SK-N-SH treated with all-trans-retinoic acid at 6 μM for 48 hours (cell line): Measurements from ENCODE around the gene EN1.

Source experiments
- ARNTL ChIP-seq: fragments of 450-650 bp; formaldehyde crosslinking; IDR thresholded peaks from 2 replicates; pipeline ENCODE4 v1.5.0; 2020; ENCODE audit warnings: low read depth, mild to moderate bottlenecking, moderate library complexity, borderline replicate concordance
- CREB5 ChIP-seq: fragments of 250-450 bp; sonication (Bioruptor Pico); IDR thresholded peaks from 2 replicates; pipeline ENCODE4 v1.5.1; 2020; ENCODE audit warnings: low read depth, mild to moderate bottlenecking, moderate library complexity
- CSDC2 ChIP-seq: fragments of 250-450 bp; sonication (Bioruptor Pico); IDR thresholded peaks from 2 replicates; pipeline ENCODE4 v1.5.0; 2020; ENCODE audit warnings: mild to moderate bottlenecking, moderate library complexity
- ISL1 ChIP-seq: fragments of 250-450 bp; sonication (Bioruptor Pico); IDR thresholded peaks from 2 replicates; pipeline ENCODE4 v2.1.2; 2022; ENCODE audit warnings: mild to moderate bottlenecking, moderate library complexity
- OSR1 ChIP-seq: fragments of 250-450 bp; sonication (Bioruptor Pico); IDR thresholded peaks from 2 replicates; pipeline ENCODE4 v1.8.0; 2022; ENCODE audit warnings: moderate library complexity, mild to moderate bottlenecking, inconsistent platforms
- PPARA ChIP-seq: fragments of 250-450 bp; sonication (Bioruptor Pico); IDR thresholded peaks from 2 replicates; pipeline ENCODE4 v1.5.0; 2020; ENCODE audit warnings: mild to moderate bottlenecking, borderline replicate concordance
- RARB ChIP-seq: fragments of 250-450 bp; sonication (Bioruptor Pico); IDR thresholded peaks from 2 replicates; pipeline ENCODE4 v1.8.0; 2021; ENCODE audit warnings: mild to moderate bottlenecking, moderate library complexity
- TCF4 ChIP-seq: fragments of 250-450 bp; sonication (Bioruptor Pico); IDR thresholded peaks from 2 replicates; pipeline ENCODE4 v1.8.0; 2021; ENCODE audit warnings: mild to moderate bottlenecking, moderate library complexity, borderline replicate concordance
- TSHZ2 ChIP-seq: fragments of 250-450 bp; sonication (Bioruptor Pico); IDR thresholded peaks from 2 replicates; pipeline ENCODE4 v1.5.0; 2020; ENCODE audit warnings: mild to moderate bottlenecking, moderate library complexity
- ZFP3 ChIP-seq: fragments of 250-450 bp; sonication (Bioruptor Pico); IDR thresholded peaks from 2 replicates; pipeline ENCODE4 v1.5.0; 2020; ENCODE audit warnings: mild to moderate bottlenecking, moderate library complexity
- ZNF565 ChIP-seq: fragments of 450-650 bp; formaldehyde crosslinking; conservative IDR thresholded peaks from 2 replicates; pipeline ENCODE4 v1.5.0; 2020; ENCODE audit warnings: low read depth, mild to moderate bottlenecking, moderate library complexity
- ZNF8 ChIP-seq: fragments of 450-650 bp; formaldehyde crosslinking; IDR thresholded peaks from 2 replicates; pipeline ENCODE4 v1.5.0; 2020; ENCODE audit warnings: mild to moderate bottlenecking, moderate library complexity
- TF ChIP-seq, protein P1 (sequence below): fragments of 250-450 bp; sonication (Bioruptor Pico); IDR thresholded peaks from 2 replicates; pipeline ENCODE4 v1.8.0; 2020; ENCODE audit warnings: mild to moderate bottlenecking, moderate library complexity, borderline replicate concordance

GRCh38 chr2:118880501-118880900 lies 33.1 kb upstream of the EN1 start:
- no peak for TF ChIP-seq ARNTL (CRISPR knock-in tag)
- no peak for TF ChIP-seq CREB5 (CRISPR knock-in tag)
- no peak for TF ChIP-seq RARB (CRISPR knock-in tag)
- TF ChIP-seq PPARA (CRISPR knock-in tag) = no peak
- TF ChIP-seq, protein P1, sequence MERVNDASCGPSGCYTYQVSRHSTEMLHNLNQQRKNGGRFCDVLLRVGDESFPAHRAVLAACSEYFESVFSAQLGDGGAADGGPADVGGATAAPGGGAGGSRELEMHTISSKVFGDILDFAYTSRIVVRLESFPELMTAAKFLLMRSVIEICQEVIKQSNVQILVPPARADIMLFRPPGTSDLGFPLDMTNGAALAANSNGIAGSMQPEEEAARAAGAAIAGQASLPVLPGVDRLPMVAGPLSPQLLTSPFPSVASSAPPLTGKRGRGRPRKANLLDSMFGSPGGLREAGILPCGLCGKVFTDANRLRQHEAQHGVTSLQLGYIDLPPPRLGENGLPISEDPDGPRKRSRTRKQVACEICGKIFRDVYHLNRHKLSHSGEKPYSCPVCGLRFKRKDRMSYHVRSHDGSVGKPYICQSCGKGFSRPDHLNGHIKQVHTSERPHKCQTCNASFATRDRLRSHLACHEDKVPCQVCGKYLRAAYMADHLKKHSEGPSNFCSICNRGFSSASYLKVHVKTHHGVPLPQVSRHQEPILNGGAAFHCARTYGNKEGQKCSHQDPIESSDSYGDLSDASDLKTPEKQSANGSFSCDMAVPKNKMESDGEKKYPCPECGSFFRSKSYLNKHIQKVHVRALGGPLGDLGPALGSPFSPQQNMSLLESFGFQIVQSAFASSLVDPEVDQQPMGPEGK = no peak
- no peak for TF ChIP-seq ISL1
- no peak for TF ChIP-seq ZNF565
- TF ChIP-seq TSHZ2 = no peak
- no peak for TF ChIP-seq ZNF8 (CRISPR knock-in tag)
- TF ChIP-seq TCF4 = no peak
- no peak for TF ChIP-seq ZFP3 (CRISPR knock-in tag)
- TF ChIP-seq CSDC2 (CRISPR knock-in tag) = no peak
- TF ChIP-seq OSR1 (CRISPR knock-in tag) = no peak
